ENCODE data around the gene KIAA0930.

GRCh38 chr22:45268167-45268957 is 27.7 kb upstream of the KIAA0930 start:
- TF ChIP-seq EZH2 (IDR thresholded peaks at IDR 0.05; ENCODE audit: insufficient read depth, poor library complexity, severe bottlenecking) (no peak), EZH2phosphoT487 (IDR thresholded peaks at IDR 0.05; ENCODE audit: insufficient read depth, low read depth) (no peak)

Data from GM23248 (cell line).